GM12873 (cell line): ENCODE data around the gene IGFL1.

Source experiments
- CTCF ChIP-seq: IDR thresholded peaks from 2 replicates; pipeline ENCODE4 v1.5.1; 2012; ENCODE audit warnings: low read depth, mild to moderate bottlenecking, moderate library complexity, low read length, control low read depth; ENCODE audit not compliant: insufficient read depth; ENCODE audit errors: missing control alignments

The IGFL1 gene

GRCh38 chr19:46270521-46271256 lies 41.1 kb downstream of the IGFL1 start:
- no peak for TF ChIP-seq CTCF

- no peak for TF ChIP-seq CTCF
These were observed 42.1 kb downstream of the IGFL1 start for GRCh38 chr19:46271481-46272197.

GRCh38 chr19:46279177-46279576 lies 49.6 kb downstream of the IGFL1 start:
- TF ChIP-seq CTCF, result no peak
